Measurements from ENCODE around the gene BAG5.
"Not testable (repeated sequence)": the region's sequence is repeated elsewhere in the genome, so short reads cannot be mapped to it uniquely, and the experiment has no call there.

The BAG5 gene

GRCh38 chr14:103535081-103535890 lies 27.2 kb downstream of the BAG5 start:
- no peak for DNase-seq (ENCODE audit: extremely low read depth in 1 of 2, low read depth in 1 of 2)

- no peak for DNase-seq (ENCODE audit: extremely low read depth in 1 of 2, low read depth in 1 of 2)
Observed at GRCh38 chr14:103534576-103535061, 27.8 kb downstream of the BAG5 start.

DNA sequence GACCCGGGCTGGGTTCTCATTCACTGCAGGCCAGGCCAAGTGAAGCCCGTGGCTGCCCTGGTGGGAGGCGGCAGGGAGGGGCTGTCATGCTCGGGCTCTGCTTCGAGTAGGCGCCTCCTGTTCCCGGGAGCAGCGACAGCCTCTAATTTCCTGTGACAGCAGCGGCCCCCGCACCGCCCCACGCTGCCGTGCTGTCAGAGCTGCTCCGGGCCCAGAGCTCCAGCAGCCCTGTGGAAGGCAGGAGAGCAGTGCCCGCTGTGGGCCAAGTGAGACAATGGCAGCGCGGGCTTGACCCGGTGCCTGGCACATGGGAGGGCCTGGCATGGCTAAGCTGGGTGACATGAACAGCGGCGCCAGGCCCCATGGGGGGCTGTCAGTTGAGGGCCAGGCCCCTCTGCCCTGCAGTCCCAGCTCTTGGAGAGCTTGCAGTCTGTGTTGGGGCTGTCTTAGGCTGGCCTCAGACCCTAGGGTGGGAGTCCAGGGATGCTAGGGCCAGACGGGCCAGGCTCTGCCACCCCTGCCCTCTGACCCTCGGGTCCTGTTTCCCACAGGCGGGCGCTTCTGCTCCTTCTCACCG lies 28.4 kb downstream of the BAG5 start:
- DNase-seq (ENCODE audit: extremely low read depth in 1 of 2, low read depth in 1 of 2): no peak

- DNase-seq (ENCODE audit: extremely low read depth in 1 of 2, low read depth in 1 of 2): no peak
Observed at GRCh38 chr14:103533137-103533998, 29.1 kb downstream of the BAG5 start.

GRCh38 chr14:103532216-103533136 lies 30.0 kb downstream of the BAG5 start:
- no peak for DNase-seq (ENCODE audit: extremely low read depth in 1 of 2, low read depth in 1 of 2)

DNA sequence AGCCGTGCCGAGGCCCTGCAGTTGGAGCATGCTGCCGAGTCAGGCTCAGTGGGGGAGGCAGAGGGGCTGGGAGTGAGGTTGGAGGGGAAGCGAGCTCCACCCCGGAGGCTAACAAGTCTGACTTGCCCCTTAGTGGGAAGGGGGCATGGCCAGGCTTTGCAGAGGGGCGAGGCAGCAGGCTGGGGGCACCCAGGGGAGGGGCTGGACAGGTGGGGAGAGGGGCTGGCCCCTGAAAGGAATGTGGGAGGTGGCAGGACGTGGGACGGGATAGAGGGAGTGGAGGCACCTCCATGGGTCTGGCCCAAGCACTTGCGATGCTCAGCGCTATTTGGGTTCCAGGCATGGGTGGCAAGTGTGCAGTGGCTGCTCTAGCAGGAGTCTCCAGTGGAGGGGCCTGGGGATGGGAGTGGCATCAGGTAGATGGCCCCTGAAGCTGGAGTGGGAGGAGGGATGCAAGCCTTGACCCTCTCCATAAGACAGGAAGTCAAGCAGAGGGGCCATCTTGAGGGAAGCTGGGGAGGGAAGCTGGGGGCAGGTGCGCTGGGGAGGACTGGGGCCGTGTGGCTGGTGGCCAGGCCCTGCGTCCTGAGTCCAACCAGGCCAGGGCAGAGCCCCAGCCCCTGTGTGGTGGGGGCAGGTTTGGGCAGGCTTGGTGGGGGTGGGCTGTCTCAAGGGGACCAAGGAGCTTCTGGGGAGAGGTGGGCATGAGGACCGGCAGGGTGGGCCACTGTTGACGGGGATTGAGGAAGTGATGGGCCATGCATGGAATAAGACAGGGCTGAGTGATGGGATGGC lies 30.8 kb downstream of the BAG5 start:
- DNase-seq (ENCODE audit: extremely low read depth in 1 of 2, low read depth in 1 of 2): no peak

GRCh38 chr14:103530831-103531230 lies 31.6 kb downstream of the BAG5 start:
- no peak for DNase-seq (ENCODE audit: extremely low read depth in 1 of 2, low read depth in 1 of 2)

DNA sequence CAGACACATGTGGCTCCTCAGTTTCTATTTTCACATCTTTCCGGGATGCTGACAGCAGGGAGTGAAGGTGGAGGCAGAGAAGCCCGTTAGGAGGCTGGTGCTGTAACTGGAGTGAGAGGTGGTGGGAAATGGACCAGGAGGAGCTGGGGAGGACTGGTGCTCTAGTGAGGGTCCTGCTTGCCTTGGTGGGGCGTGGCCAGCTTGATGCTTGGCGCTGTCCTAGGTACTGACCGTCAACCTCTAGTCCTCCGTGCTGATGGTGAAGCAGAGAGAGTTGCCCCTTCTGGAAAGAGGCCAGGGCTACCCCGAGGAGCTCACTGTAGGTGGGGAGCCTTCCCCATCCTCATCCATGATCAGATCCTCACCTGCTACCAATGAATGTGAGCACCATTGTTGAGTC lies 32.1 kb downstream of the BAG5 start:
- no peak for DNase-seq (ENCODE audit: extremely low read depth in 1 of 2, low read depth in 1 of 2)

DNA sequence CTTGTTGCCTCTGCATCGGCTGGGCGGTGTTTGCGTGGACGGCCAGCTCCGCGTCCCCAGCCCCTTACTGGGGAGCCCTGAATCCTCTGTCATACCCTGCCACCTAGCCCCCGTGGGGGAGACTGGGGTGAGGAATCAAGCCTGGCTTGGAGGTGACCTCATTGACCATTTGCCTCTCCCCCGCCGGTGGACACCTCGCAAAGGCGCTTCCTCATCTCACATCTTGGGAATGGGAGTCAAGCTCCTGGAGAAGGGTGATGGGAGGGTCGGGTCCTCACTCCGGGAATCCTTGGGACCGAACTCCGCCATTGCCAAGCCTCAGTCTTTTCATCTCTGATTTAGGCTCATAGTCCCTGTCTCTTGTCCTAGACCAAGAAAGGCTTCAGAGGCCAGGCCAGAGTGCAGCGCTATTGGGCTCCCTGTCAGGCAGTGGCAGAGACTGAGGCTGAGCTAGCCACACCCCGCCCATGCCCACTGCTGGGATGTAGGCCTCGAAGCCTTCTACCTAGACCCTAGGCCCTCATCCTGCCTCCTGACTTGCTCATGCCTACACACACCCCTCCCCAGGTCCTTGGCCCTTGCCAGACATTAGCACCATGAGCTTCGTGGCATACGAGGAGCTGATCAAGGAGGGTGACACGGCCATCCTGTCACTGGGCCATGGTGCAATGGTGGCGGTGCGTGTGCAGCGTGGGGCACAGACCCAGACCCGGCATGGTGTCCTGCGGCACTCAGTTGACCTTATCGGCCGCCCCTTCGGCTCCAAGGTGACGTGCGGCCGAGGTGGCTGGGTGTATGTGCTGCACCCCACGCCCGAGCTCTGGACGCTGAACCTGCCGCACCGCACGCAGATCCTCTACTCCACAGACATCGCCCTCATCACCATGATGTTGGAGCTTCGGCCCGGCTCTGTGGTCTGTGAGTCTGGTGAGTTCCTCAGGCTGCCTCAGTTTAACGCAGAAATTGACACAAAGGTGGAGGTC lies 32.8 kb downstream of the BAG5 start:
- no peak for DNase-seq (ENCODE audit: extremely low read depth in 1 of 2, low read depth in 1 of 2)

GRCh38 chr14:103528587-103529382 lies 33.7 kb downstream of the BAG5 start, which contains the start of gene TRMT61A:
TSS of gene TRMT61A (plus strand) at chr14:103529196. CDS start at chr14:103529979, 783 bp downstream.
- peak; percentile 34 to 71 for DNase-seq (ENCODE audit: extremely low read depth in 1 of 2, low read depth in 1 of 2)

GRCh38 chr14:103528146-103528586 lies 34.3 kb downstream of the BAG5 start:
- no peak for DNase-seq (ENCODE audit: extremely low read depth in 1 of 2, low read depth in 1 of 2)

GRCh38 chr14:103527408-103528145 lies 34.9 kb downstream of the BAG5 start:
- no peak for DNase-seq (ENCODE audit: extremely low read depth in 1 of 2, low read depth in 1 of 2)

- DNase-seq (ENCODE audit: extremely low read depth in 1 of 2, low read depth in 1 of 2): no peak
Observed at GRCh38 chr14:103526914-103527248, 35.6 kb downstream of the BAG5 start.

DNA sequence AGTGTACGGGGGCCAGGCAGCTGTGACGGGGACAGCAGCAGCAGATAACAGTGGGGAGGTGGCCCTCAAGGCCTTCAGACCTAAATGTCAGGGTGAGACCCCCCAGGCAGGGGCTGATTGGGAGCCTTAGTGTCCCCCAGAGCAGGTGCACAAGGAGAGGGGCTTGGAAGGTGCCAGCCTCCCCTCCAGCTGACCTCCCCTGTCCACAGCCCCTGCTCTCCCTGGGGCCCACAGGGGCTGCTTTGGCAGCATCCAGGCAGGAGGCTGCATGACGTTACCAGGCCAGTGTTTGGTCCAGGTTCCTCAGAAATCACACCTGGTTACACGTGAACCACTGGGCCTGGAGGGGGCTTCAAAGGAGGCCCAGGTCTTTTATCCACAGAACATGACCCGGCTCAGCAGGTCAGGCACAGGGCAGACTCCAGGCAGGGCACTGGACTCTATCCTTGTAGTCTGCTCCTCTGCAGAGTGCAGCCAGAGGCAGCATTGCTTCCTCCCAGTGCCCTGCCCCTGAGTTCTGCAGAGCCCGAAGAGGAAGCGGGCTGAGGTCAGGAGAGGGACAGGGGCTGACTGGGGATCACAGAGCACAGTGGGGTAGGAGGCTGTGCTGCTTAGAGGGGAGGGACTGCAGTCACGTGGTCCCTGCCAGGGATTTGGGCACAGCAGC lies 36.1 kb downstream of the BAG5 start:
- no peak for DNase-seq (ENCODE audit: extremely low read depth in 1 of 2, low read depth in 1 of 2)

DNA sequence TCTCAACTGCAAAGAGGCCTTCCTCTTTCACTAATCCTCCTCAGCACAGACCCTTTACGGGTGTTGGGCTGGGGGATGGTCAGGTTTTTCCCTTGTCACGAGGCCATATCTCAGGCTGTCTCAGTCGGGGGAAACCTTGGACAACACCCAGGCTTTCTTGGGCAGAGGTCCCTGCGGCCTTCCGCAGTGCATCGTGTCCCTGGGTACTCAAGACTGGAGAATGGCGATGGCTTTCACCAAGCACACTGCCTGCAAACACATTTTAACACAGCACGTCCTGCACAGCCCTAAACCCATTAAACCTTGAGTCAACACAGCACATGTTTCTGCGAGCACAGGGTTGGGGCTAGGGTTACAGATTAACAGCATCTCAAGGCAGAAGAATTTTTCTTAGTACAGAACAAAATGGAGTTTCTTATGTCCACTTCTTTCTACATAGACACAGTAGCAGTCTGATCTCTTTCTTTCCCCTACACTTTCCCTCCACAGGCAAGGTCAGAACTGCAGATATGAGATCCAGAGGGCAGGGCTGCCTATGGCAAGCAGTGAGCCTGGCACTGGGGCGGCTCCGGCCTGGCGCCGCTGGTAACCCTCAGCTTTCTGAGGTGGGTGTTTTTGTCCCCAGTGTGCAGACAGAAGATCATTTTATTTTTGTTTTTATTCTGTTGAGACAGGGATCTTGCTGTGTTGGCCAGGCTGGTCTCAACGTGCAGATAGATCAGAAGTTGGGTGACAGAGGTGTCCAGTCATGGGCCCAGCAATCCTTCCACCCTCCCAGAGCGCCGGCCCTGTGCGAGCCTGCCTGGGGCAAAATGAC lies 36.8 kb downstream of the BAG5 start:
- DNase-seq (ENCODE audit: extremely low read depth in 1 of 2, low read depth in 1 of 2): not testable (repeated sequence)
